ENCODE measurements around the gene DMD. TPM values are rescaled to one million over a fixed set of nuclear protein-coding genes. Genes with fewer than 3 reads are reported as not detected.

DMD gene
- total RNA-seq, 1 donor from 2014 or later, result 2.5 TPM

GRCh38 chrX:31547816-31548215 is 1663.5 kb downstream of the DMD start:
- no peak overlapping the region for H3K4me3 ChIP-seq (ENCODE audit: low read depth, low read length)
- H3K36me3 ChIP-seq (ENCODE audit: control insufficient read depth, insufficient read depth, low read length), result no peaks in the 10 kb centered on the region
- H3K27me3 ChIP-seq (ENCODE audit: control insufficient read depth, insufficient read depth, low read length), result no peaks in the 10 kb centered on the region
- no peak for TF ChIP-seq CTCF (IDR thresholded peaks at IDR 0.05; ENCODE audit: insufficient read depth, low read length, poor library complexity, severe bottlenecking)
- no peak for DNase-seq (ENCODE audit: low read depth)

- TF ChIP-seq CTCF (IDR thresholded peaks at IDR 0.05; ENCODE audit: insufficient read depth, low read length, poor library complexity, severe bottlenecking), result no peak
- DNase-seq (ENCODE audit: low read depth), result no peak
- no peak overlapping the region for H3K4me3 ChIP-seq (ENCODE audit: low read depth, low read length)
- H3K27me3 ChIP-seq (ENCODE audit: control insufficient read depth, insufficient read depth, low read length), result no peaks in the 10 kb centered on the region
- no peaks in the 10 kb centered on the region for H3K36me3 ChIP-seq (ENCODE audit: control insufficient read depth, insufficient read depth, low read length)
Measured at GRCh38 chrX:31547416-31547815, 1663.9 kb downstream of the DMD start.

- H3K27me3 ChIP-seq (ENCODE audit: control insufficient read depth, insufficient read depth, low read length), result no peaks in the 10 kb centered on the region
- H3K36me3 ChIP-seq (ENCODE audit: control insufficient read depth, insufficient read depth, low read length), result no peaks in the 10 kb centered on the region
- H3K4me3 ChIP-seq (ENCODE audit: low read depth, low read length), result no peak overlapping the region
- TF ChIP-seq CTCF (IDR thresholded peaks at IDR 0.05; ENCODE audit: insufficient read depth, low read length, poor library complexity, severe bottlenecking), result no peak
- peak; percentile 28 for DNase-seq (ENCODE audit: low read depth)
Measured at GRCh38 chrX:31546126-31546525, 1665.2 kb downstream of the DMD start.

- no peak for TF ChIP-seq CTCF (IDR thresholded peaks at IDR 0.05; ENCODE audit: insufficient read depth, low read length, poor library complexity, severe bottlenecking)
- Histone ChIP-seq H3K27me3 (ENCODE audit: control insufficient read depth, insufficient read depth, low read length) (no peaks in the 10 kb centered on the region), H3K36me3 (ENCODE audit: control insufficient read depth, insufficient read depth, low read length) (no peaks in the 10 kb centered on the region), H3K4me3 (ENCODE audit: low read depth, low read length) (no peak overlapping the region)
- no peak for DNase-seq (ENCODE audit: low read depth)
Measured at GRCh38 chrX:31545726-31546125, 1665.6 kb downstream of the DMD start.

GRCh38 chrX:31545191-31545590 is 1666.2 kb downstream of the DMD start:
- no peak overlapping the region for H3K4me3 ChIP-seq (ENCODE audit: low read depth, low read length)
- TF ChIP-seq CTCF (IDR thresholded peaks at IDR 0.05; ENCODE audit: insufficient read depth, low read length, poor library complexity, severe bottlenecking), result no peak
- H3K36me3 ChIP-seq (ENCODE audit: control insufficient read depth, insufficient read depth, low read length), result no peaks in the 10 kb centered on the region
- no peaks in the 10 kb centered on the region for H3K27me3 ChIP-seq (ENCODE audit: control insufficient read depth, insufficient read depth, low read length)
- no peak for DNase-seq (ENCODE audit: low read depth)

- no peaks in the 10 kb centered on the region for H3K36me3 ChIP-seq (ENCODE audit: control insufficient read depth, insufficient read depth, low read length)
- no peak for DNase-seq (ENCODE audit: low read depth)
- H3K4me3 ChIP-seq (ENCODE audit: low read depth, low read length), result no peak overlapping the region
- no peaks in the 10 kb centered on the region for H3K27me3 ChIP-seq (ENCODE audit: control insufficient read depth, insufficient read depth, low read length)
- TF ChIP-seq CTCF (IDR thresholded peaks at IDR 0.05; ENCODE audit: insufficient read depth, low read length, poor library complexity, severe bottlenecking), result no peak
Measured at GRCh38 chrX:31543634-31544033, 1667.7 kb downstream of the DMD start.

Data from kidney epithelial cell (primary cell).